Measurements from ENCODE around the gene FHIT. TPM values are rescaled to one million over a fixed set of nuclear protein-coding genes. Genes with fewer than 3 reads are reported as not detected.

The FHIT gene
- total and polyA plus RNA-seq, 10 of the 15 experiments (the other 5 are each of a cell fraction or from before 2014, with no cell fraction given), result 4.2 to 14.9 (median 9.4) TPM

DNA sequence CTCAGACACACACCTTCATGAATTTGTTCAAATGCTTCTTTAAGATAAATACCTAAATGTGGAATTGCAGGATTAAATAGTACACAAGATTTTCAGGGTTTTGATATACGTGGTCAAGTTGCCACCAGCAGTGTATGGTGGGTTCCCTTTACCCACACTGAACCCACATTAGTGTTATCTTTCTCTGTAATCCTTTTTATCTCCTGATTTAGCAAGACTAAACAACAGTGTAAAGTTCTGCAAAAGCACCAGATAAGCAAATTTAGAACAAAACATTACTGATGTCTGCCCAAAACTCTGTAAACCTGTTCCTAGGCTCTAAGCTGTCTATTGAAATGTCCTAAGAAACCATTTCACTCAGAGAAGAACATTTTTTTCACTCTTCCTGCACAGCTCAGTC lies 352.9 kb downstream of the FHIT start:
- ATAC-seq (no peak), DNase-seq (ENCODE audit: low read depth, low spot score) (no peak), FAIRE-seq (no peak)
- no peaks in the 10 kb centered on the region for H3K9me3 ChIP-seq (replicated peaks; ENCODE audit: control insufficient read depth, insufficient read depth, low read length)
- POLR2A ChIA-PET, result no interaction called here
- no peak overlapping the region for H3K9ac ChIP-seq (ENCODE audit: control insufficient read depth, insufficient read depth, low read length)
- in situ Hi-C loops (cut with MboI), result no loop called here
- 24% methylated on average over 1 of the region's 1 CpG for WGBS (ENCODE audit: insufficient coverage, insufficient replicate concordance, low lambda C conversion rate, missing lambda C conversion rate)
- H3K79me2 ChIP-seq (ENCODE audit: control insufficient read depth, insufficient read depth, low read length), result no peaks in the 10 kb centered on the region
- no peak overlapping the region for H3K4me2 ChIP-seq (ENCODE audit: control insufficient read depth, insufficient read depth)
- TF ChIP-seq YBX1 (IDR thresholded peaks at IDR 0.05) (no peak), ELK1 (IDR thresholded peaks at IDR 0.05; ENCODE audit: low read depth, low read length) (no peak), BCL3 (IDR thresholded peaks at IDR 0.05; ENCODE audit: borderline replicate concordance, insufficient read depth, low read depth, low read length, poor library complexity, severe bottlenecking) (no peak), ZNF217 (IDR thresholded peaks at IDR 0.05) (no peak), RAD21 (IDR thresholded peaks at IDR 0.05; ENCODE audit: insufficient read depth, low read depth, low read length) (no peak), CBFB (IDR thresholded peaks at IDR 0.05; ENCODE audit: low read depth) (no peak), RELA (IDR thresholded peaks at IDR 0.05; ENCODE audit: borderline replicate concordance, partially characterized antibody) (no peak), RBBP5 (conservative IDR thresholded peaks at IDR 0.05) (no peak), EZH2 (IDR thresholded peaks at IDR 0.05; ENCODE audit: borderline replicate concordance, control insufficient read depth, low read depth, low read length) (no peak), TCF3 (IDR thresholded peaks at IDR 0.05; ENCODE audit: borderline replicate concordance, insufficient read depth, low read depth, low read length) (no peak), ZBTB33 (IDR thresholded peaks at IDR 0.05) (no peak), CHD2 (IDR thresholded peaks at IDR 0.05; ENCODE audit: borderline replicate concordance, low read depth, low read length) (no peak), SMAD5 (IDR thresholded peaks at IDR 0.05; ENCODE audit: low read depth) (no peak)
- SMC1A ChIA-PET (ENCODE audit: uncharacterized antibody, unreplicated experiment), result no interaction called here
- H3K4me1 ChIP-seq (ENCODE audit: control insufficient read depth, insufficient read depth, low read length), result no peaks in the 10 kb centered on the region
- H3K27ac ChIP-seq (ENCODE audit: control insufficient read depth, insufficient read depth), result no peak overlapping the region
- no peaks in the 10 kb centered on the region for H3K27me3 ChIP-seq (replicated peaks in 1 of 2; ENCODE audit: control insufficient read depth in 2 of 2, insufficient read depth in 2 of 2, low read length in 1 of 2)
- BruUV-seq (replicated peaks), result no TSS peak
- intact Hi-C loops (cut with micrococcal nuclease; ENCODE audit: unreplicated experiment), result no loop called here
- CTCF ChIA-PET, result interaction anchor here (1.5 kb wide), 1 partner anchor 16 kb away, joined by 3 read pairs; no protein-coding TSS in a partner anchor
- RAD21 ChIA-PET (ENCODE audit: unreplicated experiment), result no interaction called here
- no peaks in the 10 kb centered on the region for H3K36me3 ChIP-seq (ENCODE audit: control insufficient read depth in 2 of 2, insufficient read depth in 2 of 2, low read length in 1 of 2)
- no peak overlapping the region for H2AFZ ChIP-seq (ENCODE audit: control insufficient read depth, low read depth, low read length)
- H4K20me1 ChIP-seq (ENCODE audit: control insufficient read depth, insufficient read depth), result no peaks in the 10 kb centered on the region
- H3K4me3 ChIP-seq, result no peak overlapping the region
